ENCODE data around the gene UNC13D.

UNC13D gene

DNA sequence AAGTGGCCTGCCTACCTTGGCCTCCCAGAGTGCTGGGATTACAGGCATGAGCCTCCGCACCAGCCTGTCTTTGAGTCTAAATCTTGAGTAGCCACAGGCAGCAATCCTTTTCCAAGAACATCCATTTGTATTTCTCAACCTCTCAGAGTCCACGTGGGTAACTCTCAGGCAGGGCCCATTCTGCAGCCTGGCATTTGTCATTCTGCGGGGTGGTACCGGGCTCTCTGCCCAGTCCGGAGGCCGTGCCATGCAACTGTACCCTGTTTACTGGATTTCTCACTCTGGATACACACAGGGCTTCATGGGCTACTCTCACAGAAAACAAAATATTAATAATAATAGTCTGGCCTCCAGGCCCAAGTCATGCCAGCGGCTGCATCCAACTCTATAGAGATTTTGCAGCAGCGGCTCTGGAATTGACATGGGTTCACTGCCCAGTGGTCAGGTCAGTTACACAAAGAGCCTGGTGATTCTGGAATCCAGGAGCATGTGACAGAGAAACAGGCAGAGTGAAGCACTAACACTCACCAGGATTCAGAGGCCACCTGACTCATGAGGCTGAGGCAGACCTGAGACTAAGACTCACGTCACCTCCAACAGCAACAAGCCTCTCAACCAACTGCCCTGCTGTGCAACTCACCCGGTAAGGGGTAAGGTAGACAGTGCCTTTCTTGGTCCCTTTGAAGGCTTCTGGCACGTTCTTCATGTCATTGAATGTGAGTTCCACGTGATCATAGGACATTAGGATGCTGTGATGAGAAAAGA lies 6.9 kb upstream of the UNC13D start:
- in situ Hi-C loops (cut with HindIII; ENCODE audit: low pct_ligation_motif_present, low sequenced_read_pairs), result no loop called here
- Histone ChIP-seq H3K27ac (no peak overlapping the region), H3K27me3 (replicated peaks) (no peaks in the 10 kb centered on the region), H3K4me3 (ENCODE audit: low read depth, low read length) (no peak overlapping the region), H3K36me3 (replicated peaks) (peaks cover 51% of the 10 kb centered on the region)
- DNase-seq, result no peak
- TF ChIP-seq, protein P1, sequence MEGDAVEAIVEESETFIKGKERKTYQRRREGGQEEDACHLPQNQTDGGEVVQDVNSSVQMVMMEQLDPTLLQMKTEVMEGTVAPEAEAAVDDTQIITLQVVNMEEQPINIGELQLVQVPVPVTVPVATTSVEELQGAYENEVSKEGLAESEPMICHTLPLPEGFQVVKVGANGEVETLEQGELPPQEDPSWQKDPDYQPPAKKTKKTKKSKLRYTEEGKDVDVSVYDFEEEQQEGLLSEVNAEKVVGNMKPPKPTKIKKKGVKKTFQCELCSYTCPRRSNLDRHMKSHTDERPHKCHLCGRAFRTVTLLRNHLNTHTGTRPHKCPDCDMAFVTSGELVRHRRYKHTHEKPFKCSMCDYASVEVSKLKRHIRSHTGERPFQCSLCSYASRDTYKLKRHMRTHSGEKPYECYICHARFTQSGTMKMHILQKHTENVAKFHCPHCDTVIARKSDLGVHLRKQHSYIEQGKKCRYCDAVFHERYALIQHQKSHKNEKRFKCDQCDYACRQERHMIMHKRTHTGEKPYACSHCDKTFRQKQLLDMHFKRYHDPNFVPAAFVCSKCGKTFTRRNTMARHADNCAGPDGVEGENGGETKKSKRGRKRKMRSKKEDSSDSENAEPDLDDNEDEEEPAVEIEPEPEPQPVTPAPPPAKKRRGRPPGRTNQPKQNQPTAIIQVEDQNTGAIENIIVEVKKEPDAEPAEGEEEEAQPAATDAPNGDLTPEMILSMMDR (IDR thresholded peaks at IDR 0.05; ENCODE audit: low read depth, low read length, missing control alignments), result no peak

DNA sequence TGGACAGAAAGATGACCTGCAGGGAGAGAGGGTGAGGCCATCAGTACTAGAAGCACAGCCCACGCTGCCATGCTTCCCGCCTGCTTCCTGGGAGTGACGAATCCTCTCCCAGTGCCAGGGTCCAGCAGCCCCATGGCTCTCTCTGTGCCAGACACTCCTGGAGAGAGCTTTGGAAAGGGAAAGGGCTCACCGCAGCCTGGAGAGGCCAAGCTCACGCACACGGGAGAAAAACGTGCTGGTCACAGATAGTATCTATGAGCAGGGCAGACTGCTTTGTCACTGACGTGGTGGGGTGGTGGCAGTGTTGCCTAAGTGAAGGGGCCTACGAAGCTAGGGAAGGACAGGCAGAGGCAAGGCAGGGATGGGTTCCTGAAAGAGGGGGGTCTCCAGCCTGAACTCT lies 5.5 kb upstream of the UNC13D start:
- Histone ChIP-seq H3K36me3 (replicated peaks) (peaks cover 55% of the 10 kb centered on the region), H3K27me3 (replicated peaks) (no peaks in the 10 kb centered on the region), H3K4me3 (ENCODE audit: low read depth, low read length) (no peak overlapping the region), H3K27ac (no peak overlapping the region)
- in situ Hi-C loops (cut with HindIII; ENCODE audit: low pct_ligation_motif_present, low sequenced_read_pairs), result no loop called here
- TF ChIP-seq, protein P1 (IDR thresholded peaks at IDR 0.05; ENCODE audit: low read depth, low read length, missing control alignments), result no peak
- no peak for DNase-seq

GRCh38 chr17:75849279-75849646 lies 5.1 kb upstream of the UNC13D start:
- DNase-seq, result no peak
- H3K36me3 ChIP-seq (replicated peaks), result peaks cover 55% of the 10 kb centered on the region
- no peak overlapping the region for H3K4me3 ChIP-seq (ENCODE audit: low read depth, low read length)
- no peaks in the 10 kb centered on the region for H3K27me3 ChIP-seq (replicated peaks)
- TF ChIP-seq, protein P1 (IDR thresholded peaks at IDR 0.05; ENCODE audit: low read depth, low read length, missing control alignments), result no peak
- in situ Hi-C loops (cut with HindIII; ENCODE audit: low pct_ligation_motif_present, low sequenced_read_pairs), result no loop called here
- H3K27ac ChIP-seq, result no peak overlapping the region

GRCh38 chr17:75848523-75849278 lies 4.5 kb upstream of the UNC13D start:
- Histone ChIP-seq H3K27ac (no peak overlapping the region), H3K36me3 (replicated peaks) (peaks cover 55% of the 10 kb centered on the region), H3K4me3 (ENCODE audit: low read depth, low read length) (no peak overlapping the region), H3K27me3 (replicated peaks) (no peaks in the 10 kb centered on the region)
- in situ Hi-C loops (cut with HindIII; ENCODE audit: low pct_ligation_motif_present, low sequenced_read_pairs), result no loop called here
- TF ChIP-seq, protein P1 (IDR thresholded peaks at IDR 0.05; ENCODE audit: low read depth, low read length, missing control alignments), result peak; percentile 84
- no peak for DNase-seq

GRCh38 chr17:75847614-75848522 lies 3.7 kb upstream of the UNC13D start:
- Histone ChIP-seq H3K27me3 (replicated peaks) (no peaks in the 10 kb centered on the region), H3K27ac (no peak overlapping the region), H3K36me3 (replicated peaks) (peaks cover 55% of the 10 kb centered on the region), H3K4me3 (ENCODE audit: low read depth, low read length) (no peak overlapping the region)
- TF ChIP-seq, protein P1 (IDR thresholded peaks at IDR 0.05; ENCODE audit: low read depth, low read length, missing control alignments), result no peak
- in situ Hi-C loops (cut with HindIII; ENCODE audit: low pct_ligation_motif_present, low sequenced_read_pairs), result no loop called here
- DNase-seq, result no peak

All from brain microvascular endothelial cell (primary cell).